Germinal center (tissue), 1 donor: ENCODE results near the gene DNAL4.
A peak's percentile ranks its signal among the peaks of the same experiment; 100 is the strongest.

Source experiments
- DNase-seq: peaks from one replicate; pipeline ENCODE4 v3.0.0; 2012; ENCODE audit warnings: mixed read lengths, low spot score

The DNAL4 gene, protein sequence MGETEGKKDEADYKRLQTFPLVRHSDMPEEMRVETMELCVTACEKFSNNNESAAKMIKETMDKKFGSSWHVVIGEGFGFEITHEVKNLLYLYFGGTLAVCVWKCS

DNA sequence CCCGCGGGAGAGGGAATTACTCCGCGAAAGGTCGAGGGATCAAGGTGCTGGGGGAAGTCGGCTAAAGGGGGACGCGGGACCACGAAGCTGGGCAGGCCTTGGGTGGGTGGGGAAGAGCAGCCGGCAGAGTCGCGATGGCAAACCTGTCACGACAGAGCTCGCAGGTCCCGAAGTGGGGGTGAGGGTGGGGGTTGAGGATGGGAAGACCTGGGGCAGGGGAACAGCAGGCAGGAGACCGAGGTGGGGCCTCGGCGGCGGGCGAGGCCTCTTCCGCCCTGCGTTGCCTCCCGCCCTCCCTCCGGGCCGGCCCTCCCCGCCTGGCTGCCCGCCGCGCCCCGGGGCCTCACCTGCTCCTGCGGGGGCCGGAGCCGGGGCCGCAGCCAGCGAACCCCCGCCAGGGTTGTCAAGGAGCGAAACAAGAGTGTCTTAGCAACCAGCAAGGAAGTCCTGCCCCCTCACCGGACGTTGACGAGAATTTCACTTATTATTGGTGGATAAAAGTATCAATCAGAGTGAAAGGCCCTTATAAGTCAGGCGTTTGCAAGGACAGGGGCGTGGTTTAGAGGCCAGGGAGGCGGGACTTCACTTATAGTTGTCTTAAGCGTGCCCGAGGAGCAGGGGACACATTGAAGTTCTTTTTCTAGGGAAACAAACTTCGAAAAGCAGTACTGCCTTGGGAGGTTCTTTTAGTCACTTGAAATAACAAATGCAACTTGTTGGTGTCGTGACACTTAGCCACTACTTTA is at the start of gene DNAL4:
Gene DNAL4, minus strand, starts transcription at position 423 of the 746 bp plus-strand sequence. CDS start 11,412 bp downstream, outside the sequence.
- DNase-seq, result peak; percentile 96

DNA sequence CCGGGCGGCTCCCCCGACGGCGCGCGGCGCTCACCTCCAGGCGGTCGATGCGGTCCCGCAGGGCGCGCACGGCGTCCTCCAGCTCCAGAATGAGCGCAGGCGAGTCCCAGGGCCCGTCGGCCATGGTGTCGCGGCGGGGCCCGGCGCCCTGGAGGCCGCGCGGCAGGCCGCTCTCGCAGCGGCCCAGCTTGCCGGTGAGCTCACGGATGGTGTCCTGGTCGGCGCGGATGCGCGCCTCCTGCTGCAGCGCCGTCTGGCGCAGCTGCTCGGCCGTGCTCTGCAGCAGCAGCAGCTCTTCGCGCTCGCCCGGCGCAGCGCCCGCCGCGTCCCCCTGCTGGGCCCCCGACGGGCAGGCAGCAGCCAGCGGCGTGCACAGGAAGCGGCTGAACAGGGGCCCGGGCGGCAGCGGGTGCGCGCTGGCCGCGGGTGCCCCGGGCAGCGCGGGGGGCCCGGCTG is 49.3 kb upstream of the DNAL4 start:
- DNase-seq, result peak; percentile 61

DNA sequence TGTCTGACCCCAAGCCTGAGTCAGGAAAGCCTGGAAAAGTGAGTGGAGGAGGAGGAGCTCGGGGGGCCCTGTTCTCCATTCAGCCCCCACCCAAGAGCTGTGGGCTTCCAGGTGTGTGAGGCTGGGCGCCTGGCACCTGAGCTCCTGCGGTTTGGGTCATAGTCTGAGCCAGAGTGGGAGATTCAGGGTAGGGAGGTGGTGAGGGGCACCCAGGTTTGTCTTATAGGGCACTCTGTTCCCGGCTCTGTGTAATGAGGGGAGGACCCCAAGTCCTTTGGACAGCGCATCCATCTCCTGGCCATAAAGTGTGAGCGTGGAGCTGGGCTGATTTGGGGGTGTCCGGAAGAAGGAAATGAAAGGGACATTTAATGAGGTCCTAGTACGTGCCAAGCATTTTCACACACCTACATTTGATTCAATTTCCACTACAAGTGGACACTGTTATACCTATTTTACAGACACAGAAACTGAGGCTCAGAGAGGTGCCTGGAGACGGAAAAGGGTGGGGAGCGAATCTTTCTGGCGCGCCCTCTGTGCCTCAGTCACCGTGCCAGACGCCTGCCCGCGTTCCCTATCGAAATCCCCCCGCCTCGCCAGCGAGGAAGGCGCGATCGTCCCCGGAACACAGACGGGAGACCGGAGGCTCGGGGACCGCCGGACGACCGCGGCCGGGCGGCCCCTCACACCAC is 48.7 kb upstream of the DNAL4 start:
- DNase-seq, result no peak

DNA sequence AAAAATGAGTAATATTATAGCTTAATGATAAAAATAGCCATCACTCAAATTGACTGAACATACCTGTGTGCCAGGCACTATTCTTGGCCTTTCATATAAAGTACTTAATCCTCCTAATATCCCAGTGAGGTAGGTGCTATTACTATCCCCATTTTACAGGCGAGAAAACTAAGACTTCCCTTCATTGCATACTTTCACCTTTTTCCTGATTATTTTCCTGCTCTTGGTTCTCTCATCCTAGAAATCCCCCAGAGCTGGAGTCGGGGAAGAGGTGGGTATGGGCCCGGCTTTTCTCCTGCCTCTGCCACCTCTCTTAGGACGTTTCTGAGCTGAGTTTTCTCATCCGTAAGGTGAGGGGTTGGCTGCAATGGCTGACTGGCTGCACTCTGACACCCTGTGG is 47.7 kb upstream of the DNAL4 start:
- DNase-seq, result no peak

DNA sequence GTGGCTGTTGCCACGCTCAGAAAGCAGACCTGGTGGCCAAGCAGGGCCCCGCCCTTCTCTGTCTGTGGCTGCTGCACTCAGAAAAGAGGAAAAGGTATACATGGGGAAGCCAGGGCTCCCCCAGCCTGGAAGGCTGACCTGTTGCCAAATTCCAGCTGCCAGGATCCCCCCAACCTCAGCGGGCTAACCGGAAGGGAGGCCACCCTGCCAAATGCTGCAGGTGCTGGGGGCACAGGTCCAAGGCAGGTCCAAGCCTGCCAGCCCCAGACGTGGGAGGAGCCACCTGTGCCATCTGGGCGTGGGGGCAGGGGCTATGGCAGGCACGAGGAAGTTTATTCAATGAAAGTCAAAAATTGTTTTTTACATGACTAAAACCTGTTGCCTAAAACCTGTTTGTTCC is 47.3 kb upstream of the DNAL4 start:
- no peak for DNase-seq

DNA sequence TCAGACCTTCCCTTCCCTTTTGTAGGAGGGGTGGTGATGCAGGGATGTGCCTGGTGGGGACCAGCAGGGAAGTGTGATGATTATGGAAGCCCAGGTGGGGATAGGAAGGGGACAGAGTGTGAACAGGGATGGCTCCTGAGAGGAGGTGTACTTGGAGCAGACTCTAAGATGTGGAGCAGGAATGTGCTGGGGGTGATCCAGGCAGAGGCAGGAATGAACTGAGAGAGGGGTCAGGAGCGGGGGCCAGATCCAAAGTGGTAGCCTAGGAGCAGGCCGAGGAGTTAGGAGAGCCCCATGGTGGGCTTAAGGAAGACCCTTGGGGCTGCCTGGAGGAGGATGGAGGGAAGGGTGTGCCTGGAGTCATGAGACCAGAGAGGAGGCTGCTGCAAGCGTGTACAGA is 46.2 kb upstream of the DNAL4 start:
- DNase-seq, result no peak

DNA sequence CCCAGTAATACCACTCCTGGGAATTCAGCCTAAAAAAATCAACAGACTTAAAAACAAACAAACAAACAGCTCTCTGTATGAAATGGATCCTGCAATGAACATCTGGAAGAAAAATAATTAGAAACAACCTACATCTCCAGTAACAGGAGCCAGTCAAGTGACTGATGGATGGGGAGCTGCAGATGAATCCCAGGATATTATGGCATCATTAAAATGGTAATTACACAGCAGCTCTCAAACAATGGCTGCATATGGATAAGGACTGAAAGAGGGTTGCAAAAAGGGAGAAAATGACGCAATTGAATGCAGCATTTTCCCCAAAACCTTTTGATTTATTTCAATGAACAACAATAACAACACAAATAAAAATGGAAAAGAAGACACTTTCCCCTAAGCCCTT is 45.7 kb upstream of the DNAL4 start:
- DNase-seq, result no peak

DNA sequence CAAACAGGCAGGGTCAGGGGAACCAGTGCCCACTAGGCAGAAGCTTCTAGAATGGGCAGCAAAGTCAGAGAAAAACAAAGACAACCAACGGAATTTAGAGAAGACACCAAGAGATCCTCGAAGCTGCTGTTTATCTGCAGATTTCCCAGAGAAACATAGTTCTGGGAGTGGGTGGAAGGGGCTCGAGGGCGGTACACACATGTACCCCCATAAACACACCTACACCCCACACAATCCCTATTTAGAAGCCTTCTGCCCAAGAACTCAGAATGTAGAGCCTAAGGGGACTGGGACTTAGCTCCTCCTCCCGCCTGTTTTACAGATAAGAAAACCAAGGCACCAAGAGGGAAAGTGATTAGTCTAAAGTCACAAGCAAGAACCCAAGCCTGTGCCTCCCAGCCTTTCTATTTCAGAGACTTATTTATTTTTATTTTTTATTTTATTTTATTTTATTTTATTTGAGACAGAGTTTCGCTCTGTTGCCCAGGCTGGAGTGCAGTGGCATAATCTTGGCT is 43.5 kb upstream of the DNAL4 start:
- no peak for DNase-seq

DNA sequence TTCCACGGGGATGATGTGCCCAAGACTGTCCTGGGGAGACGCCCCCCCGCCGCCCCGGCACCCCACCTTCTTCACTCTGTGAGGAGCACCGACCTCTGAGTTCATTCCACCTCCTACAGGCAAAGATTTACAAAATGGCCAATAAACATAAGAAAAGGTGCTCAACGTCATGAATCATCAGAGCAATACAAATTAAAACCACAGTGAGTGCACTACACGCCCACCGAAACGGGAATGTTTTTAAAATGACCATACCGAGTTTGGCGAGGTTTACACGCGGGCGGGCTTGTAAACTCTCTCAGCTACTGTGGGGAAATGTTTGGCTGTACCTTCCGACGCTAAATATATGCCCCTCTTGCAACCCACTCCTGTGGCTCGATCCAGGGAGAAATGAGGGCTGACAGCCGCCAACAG is 42.0 kb upstream of the DNAL4 start:
- DNase-seq, result no peak

DNA sequence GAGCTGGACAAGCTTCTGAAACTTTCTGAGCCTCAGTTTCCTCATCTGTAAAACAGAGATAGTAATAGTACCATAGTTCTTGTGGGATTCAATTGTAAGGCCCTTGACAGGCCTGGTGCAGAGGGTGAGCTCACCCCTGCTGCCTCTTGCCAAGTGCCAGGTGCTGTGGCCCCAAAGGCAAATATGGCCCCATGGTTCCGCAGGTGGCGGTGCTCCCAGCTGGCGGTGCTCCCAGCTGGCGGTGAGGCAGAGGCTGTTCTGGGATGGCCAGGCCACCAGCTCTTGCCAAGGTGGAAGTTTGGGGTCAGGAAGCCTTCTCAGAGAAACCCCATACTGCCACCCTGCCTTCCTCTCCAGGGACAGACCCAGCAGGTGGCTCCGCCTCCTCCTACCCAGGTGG is 41.0 kb upstream of the DNAL4 start:
- no peak for DNase-seq

DNA sequence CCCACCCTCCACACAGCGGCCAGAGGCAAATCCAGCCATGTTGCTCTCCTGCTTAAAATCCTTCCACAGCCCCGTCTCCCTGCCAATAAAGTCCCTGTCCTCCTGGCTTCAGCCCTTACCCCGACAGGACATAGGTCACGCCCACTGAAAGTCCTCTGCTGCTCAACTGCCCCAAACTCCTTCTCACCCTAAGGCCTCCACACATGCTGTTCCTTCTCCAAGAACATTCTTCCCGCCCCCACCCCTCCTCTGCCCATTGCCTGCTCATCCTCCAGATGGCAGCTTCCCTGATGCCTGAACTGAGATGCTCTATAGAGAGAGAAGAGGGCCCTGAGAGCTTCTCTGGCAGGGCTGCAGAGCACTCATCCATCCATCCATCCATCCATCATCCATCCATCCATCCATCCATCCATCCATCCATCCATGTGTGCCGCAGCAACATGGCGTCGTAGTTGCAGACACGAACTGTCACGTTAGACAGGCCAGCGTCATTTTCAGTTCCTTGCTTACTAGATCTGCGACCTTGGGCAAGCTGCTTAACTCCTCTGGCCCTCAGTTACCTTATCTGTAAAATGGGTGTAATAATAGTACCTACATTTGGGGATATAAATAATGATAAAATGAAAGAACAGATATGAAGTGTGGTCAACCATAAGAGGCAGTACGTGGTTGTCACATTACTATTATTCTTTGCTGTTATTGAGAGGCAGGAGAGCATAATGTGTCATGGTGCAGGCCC is 40.4 kb upstream of the DNAL4 start:
- DNase-seq, result no peak

DNA sequence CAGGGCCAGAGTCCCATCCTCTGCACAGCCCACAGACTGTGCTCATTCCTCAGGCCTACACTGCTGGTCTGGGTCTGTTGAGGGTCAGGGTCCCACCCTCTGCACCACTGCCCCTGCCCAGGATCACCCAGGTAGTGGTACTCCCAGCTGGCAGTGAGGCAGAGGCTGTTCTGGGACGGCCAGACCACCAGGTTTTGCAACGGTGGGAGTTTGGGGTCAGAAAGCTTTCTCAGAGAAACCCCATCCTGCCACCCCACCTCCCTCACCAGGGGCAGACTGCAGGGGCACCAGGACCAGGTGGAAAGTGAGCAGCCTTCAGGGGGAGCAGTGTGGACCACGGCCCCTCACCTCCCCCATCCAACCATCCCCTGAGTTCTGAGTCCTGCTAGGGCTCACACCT is 39.1 kb upstream of the DNAL4 start:
- DNase-seq, result no peak

DNA sequence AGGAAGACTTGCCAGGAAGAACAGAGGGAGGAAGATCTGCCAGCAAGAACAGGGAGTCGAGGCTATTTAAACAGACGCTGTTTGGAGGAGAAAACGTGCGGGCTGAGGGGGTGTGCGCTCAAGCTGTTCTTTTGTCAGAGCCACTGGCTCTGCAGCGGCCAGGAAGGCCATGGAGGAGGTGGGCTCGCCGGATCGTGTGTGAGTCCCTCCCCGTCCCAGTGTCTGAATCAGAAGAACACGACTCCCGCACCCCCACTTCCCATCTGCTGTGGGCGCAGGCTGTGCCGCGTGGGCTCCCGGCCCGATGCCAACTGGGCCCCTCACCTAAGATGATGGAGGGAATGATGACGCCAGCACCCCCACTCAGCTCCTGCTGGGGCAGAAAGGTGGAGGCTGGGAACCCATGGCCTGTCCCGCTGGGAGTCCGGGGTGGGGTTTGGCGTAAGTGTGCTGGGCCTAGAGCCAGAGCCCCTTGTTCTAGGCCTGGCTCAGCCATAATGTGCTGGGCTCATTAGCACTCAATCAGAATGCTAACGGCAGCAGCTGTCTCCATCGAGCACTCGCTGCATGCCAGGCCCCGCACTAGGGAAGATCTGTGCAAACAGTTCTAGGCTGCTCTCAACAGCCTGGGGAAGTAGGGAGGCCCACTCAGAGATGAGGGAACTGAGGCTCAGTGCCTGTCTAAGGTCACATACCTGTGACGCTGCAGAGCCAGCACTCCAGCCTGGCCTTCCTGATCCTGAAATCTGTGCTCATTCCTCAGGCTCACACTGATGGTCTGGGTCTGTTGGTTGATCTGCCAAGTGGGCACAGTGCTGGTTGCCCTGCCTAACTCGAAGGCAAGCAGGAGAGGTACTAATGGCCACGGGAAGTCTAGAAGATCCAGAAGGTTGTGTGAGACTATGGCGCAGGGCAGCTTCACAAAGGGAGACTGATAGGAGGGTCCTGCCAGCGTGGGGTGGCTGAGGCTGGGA is 38.3 kb upstream of the DNAL4 start:
- DNase-seq, result no peak

DNA sequence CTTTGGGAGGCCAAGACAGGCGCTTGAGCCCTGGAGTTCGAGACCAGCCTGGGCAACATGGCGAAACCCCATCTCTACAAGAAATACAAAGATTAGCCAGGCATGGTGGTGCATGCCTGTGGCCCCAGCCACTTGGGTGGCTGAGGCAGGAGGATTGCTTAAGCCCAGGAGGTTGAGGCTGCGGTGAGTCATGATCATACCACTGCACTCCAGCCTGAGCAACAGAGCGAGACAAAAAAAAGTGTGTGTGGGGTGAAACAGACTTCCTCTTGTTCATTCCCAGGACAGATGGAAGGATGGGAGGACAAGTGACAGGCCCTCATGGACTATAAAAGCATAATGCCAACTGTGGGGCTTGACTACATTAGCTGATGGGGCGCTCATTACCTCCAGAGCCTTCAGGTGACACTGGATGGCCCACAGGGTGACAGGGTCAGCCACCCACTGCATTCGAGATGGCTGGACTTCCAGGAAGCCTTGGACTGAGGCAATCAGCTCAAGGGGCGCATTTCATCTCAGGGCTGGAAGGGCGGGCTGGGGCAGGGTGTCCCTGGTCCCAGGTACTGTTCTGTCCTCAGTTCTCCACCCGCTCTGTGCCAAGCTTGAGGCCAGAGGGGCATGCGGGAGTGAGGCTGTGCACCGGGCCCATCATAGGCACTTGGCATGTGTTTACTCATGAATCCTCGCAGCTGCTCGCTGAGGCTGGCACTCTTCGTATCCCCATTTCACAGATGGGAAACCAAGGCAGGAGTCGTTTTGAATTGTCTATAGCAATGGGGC is 37.4 kb upstream of the DNAL4 start:
- DNase-seq, result no peak

DNA sequence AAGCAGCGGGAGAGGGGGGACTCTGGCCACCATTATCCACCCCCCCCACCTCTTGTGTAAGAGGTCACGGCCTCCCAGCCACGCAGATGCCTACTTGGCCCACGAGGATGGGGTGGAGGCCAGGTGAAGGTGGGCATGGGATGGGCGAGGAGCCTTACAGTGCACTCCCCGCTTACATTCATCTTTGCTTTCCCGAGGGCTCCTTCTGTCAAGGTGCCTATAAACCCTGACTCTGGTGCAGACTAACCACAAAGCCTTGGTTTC is 36.8 kb upstream of the DNAL4 start:
- DNase-seq, result no peak

DNA sequence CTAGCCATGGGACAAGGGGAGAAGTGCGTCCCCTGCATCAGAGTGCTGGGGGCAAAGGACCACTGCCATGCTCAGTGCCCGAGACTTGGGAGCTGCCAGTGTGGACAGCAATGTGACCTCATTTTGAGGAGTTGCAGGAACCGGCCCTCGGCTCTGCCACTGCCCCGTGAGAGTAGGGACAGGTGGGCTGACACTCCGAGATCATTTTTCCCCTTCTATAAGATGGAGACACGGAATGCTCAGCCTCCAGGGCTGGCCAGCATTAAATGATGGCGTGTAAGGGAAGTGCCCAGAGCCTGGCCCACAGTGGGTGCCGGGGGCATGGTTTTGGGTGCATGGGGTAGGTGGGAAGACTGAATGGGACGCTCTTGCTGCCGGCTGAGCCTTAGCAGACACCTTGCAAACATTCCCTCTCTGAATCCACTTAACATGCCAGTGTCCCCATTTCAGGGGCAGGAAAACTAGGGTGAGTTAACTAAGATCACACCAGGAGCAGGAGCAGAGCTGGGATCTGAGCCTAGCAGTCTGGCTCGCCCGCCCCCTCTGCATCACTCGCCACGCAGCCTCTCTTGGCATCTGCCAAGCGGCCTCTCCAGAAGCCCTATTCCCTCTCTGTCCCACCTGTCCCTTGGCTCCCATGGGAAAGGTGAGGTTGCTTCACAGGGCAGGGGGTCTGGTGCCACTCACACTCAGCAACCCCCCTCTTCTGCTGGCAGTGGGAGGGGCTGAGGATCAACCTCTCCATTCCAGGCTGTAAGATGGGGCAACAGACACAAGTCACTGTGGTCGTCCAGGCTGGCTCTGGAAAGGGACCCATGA is 36.3 kb upstream of the DNAL4 start:
- no peak for DNase-seq

DNA sequence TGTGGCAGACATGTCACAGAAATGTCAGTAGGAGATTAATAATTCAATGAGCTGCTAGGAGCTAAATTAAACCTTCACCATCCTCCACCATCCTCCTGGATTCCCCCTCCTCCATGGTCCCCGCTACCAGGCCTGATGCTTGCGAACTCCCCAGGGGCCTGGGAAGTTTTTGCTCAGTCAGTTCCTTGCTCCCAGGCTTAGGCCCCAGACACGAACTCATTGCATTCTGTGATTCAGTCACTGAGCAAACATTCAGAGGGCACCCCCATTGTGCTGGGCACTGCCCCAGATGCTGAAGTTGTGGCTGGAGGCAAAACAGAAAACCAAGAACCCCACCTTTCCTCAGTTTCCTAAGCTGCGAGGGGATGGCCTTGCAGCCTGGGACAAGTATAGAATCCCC is 35.5 kb upstream of the DNAL4 start:
- DNase-seq, result no peak

DNA sequence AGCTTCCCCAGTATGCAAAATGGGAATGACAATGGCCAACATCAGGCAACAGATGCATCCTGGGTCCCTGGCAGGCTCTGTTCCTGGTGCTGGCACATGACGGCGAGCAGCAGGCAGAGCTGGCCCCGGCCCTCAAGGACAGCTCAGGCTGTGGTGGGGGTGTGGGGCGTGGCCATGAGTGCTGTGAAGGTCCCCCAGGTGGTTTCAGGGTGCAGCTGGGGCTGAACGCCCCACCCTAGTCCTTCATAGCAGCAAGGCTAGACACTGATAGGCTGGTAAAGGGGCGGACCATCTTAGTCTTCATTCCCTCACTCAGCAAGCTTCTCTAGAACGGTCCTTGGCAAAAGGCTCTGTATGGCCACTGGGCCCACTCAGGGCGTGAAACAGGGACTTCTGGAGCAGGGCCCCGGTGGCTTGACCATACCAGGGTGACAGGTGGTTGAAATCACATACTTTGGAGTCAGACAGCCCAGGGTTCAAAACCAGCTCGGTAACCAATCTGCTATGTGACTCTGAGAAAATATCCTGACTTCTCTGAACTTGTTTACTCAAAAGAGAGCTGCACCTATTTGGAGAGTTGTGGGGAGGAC is 34.8 kb upstream of the DNAL4 start:
- DNase-seq, result no peak

DNA sequence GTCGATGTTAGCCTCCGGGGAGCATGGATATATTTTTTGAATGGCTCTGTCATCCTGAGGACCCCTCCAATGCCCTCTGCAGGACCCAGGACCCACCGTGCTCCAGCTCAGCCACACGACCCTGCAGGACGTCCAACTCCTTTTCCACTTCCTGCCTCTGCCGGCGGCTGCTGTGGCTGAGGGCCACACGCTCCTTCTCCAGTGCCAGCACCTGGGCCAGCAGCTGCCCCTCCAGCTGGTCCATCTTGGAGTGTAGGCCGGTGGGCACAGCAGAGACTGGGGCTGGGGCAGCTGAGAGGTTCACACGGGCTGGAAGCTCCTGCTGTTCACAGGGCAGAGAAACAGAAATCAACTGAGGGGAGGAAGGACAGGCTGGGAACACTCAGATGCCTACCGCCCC is 34.2 kb upstream of the DNAL4 start:
- no peak for DNase-seq

DNA sequence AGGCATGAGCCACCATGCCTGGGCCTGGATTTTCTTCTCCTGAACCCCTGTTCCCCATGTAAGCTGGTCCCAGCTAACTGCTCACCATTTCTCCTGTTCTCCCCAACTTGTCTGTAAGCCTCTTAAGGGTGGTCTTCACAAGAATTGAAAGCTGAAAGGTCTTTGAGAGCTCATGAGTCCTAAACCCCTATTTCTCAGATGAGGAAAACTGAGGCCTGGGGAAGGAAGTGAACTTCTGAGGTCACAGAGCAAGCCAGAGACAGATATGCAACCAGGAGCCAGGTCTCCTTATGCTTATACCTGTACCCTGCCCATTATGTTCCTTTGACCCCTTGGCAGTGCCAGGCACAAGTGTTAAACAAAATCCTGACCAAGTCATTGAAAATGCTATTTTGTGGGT is 33.6 kb upstream of the DNAL4 start:
- DNase-seq, result no peak
